ENCODE measurements around the gene MRPS6. TPM values are rescaled to one million over a fixed set of nuclear protein-coding genes. Genes with fewer than 3 reads are reported as not detected.

MRPS6 gene
- total and polyA plus RNA-seq, 8 donors, result 50.5 to 92.6 (median 78.9) TPM

GRCh38 chr21:34027721-34028461 lies 45.5 kb upstream of the MRPS6 start:
- intact Hi-C loops (cut with DNase I), result no loop called here
- Histone ChIP-seq H3K9me3 (no peaks in the 10 kb centered on the region), H3K27me3 (no peaks in the 10 kb centered on the region), H3K4me1 (peaks cover 0 to 21% of the 10 kb centered on the region in 2 donors), H3K4me3 (no peak overlapping the region), H3K36me3 (no peaks in the 10 kb centered on the region), H3K27ac (no peak overlapping the region)
- ATAC-seq (no peak), DNase-seq (no peak)
- no peak for TF ChIP-seq CTCF (IDR thresholded peaks at IDR 0.05)

- Histone ChIP-seq H3K4me1 (peaks cover 0 to 6% of the 10 kb centered on the region in 2 donors), H3K27me3 (no peaks in the 10 kb centered on the region), H3K36me3 (no peaks in the 10 kb centered on the region), H3K27ac (no peak overlapping the region), H3K4me3 (no peak overlapping the region), H3K9me3 (no peaks in the 10 kb centered on the region)
- intact Hi-C loops (cut with DNase I), result no loop called here
- peak in 1 of 4 donors; percentile 39 for DNase-seq
- TF ChIP-seq CTCF (IDR thresholded peaks at IDR 0.05), result no peak
- peak; percentile 86 for ATAC-seq
Measured at GRCh38 chr21:34029743-34030528, 43.4 kb upstream of the MRPS6 start.

GRCh38 chr21:34031835-34032370 lies 41.5 kb upstream of the MRPS6 start:
- TF ChIP-seq CTCF (IDR thresholded peaks at IDR 0.05), result no peak
- DNase-seq (no peak), ATAC-seq (no peak)
- intact Hi-C loops (cut with DNase I), result no loop called here
- Histone ChIP-seq H3K4me3 (no peak overlapping the region), H3K4me1 (peaks cover 0 to 6% of the 10 kb centered on the region in 2 donors), H3K9me3 (no peaks in the 10 kb centered on the region), H3K27ac (no peak overlapping the region), H3K27me3 (no peaks in the 10 kb centered on the region), H3K36me3 (no peaks in the 10 kb centered on the region)

- Histone ChIP-seq H3K27ac (no peak overlapping the region), H3K4me1 (peaks cover 0 to 6% of the 10 kb centered on the region in 2 donors), H3K36me3 (no peaks in the 10 kb centered on the region), H3K9me3 (no peaks in the 10 kb centered on the region), H3K4me3 (no peak overlapping the region), H3K27me3 (no peaks in the 10 kb centered on the region)
- intact Hi-C loops (cut with DNase I), result no loop called here
- DNase-seq (no peak), ATAC-seq (no peak)
- no peak for TF ChIP-seq CTCF (IDR thresholded peaks at IDR 0.05)
Measured at GRCh38 chr21:34034369-34035014, 38.9 kb upstream of the MRPS6 start.
